ENCODE measurements around the gene POU2F3. TPM values are rescaled to one million over a fixed set of nuclear protein-coding genes. Genes with fewer than 3 reads are reported as not detected.

The POU2F3 gene
- total and polyA plus RNA-seq, 2 of the 13 experiments (the other 11 are each of a cell fraction or from before 2014, with no cell fraction given): not detected

DNA sequence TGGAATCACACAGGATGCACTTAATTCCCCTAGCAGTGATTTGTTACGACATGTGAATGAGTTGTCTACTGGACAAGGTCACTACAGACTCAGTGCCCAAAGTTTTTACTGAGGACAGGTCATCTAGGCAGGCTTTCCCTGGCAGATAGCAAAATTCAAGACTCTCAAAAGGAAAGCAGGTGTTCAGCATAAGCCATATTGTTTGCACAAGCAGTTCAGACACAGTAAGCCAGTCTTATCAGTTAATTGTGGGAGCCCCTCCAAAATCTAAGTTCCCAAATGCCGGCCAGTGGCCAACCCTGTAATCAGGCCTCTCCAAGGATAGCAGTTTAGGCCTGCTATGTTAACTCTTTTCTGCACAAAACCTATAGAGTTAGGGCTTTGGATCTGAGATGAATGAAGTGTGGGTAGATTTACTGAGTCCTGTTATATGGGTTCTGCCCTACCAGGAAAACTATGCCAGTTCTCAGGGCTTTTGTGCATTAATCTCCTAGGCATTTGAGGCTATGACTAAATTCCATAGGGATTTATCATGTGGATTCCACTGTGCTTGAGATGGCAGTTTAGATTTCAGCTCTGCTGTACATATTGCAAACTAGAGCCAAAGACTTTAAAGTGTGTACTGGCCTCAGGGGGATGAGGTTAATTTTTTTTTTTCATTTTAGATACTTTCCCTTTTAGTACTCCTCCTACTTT, 91.5 kb downstream of the POU2F3 start (continued):
- TF ChIP-seq ZNF501 (CRISPR knock-in tag; IDR thresholded peaks at IDR 0.05) (no peak), ZNF597 (CRISPR knock-in tag; IDR thresholded peaks at IDR 0.05) (no peak)

- H3K9ac ChIP-seq (ENCODE audit: insufficient read depth, low read depth, low read length): no peak overlapping the region
- H3K27me3 ChIP-seq (ENCODE audit: control insufficient read depth in 1 of 2, insufficient read depth in 2 of 2, low read length in 2 of 2): no peaks in the 10 kb centered on the region; a peak in 1 of 5 replicates
- BruUV-seq (replicated peaks): no TSS peak
- H3K9me3 ChIP-seq (ENCODE audit: low read length): no peaks in the 10 kb centered on the region
- no peak for ATAC-seq
- no peak overlapping the region for H2AFZ ChIP-seq (ENCODE audit: low read length)
- no peak for FAIRE-seq
- in situ Hi-C loops (cut with HindIII; ENCODE audit: extremely low pct_ligation_motif_present, low pct_unique_long_range_greater_than_20kb): no loop called here
- peaks cover 2% of the 10 kb centered on the region; the same call in 1 of the 2 replicates for H3K4me1 ChIP-seq (ENCODE audit: insufficient read depth, low read length)
- no peaks in the 10 kb centered on the region for H4K20me1 ChIP-seq (ENCODE audit: insufficient read depth, low read length)
- no peak for TF ChIP-seq ZNF569 (CRISPR knock-in tag; IDR thresholded peaks at IDR 0.05; ENCODE audit: borderline replicate concordance)
- TF ChIP-seq NFE2L2 (IDR thresholded peaks at IDR 0.05; ENCODE audit: low read length): peak; percentile 92
- peak; percentile 42; the same call in 1 of the 2 replicates for TF ChIP-seq NFE2 (CRISPR knock-in tag; IDR thresholded peaks at IDR 0.05)
- TF ChIP-seq MAFK (conservative IDR thresholded peaks at IDR 0.05 in 1 of 2, IDR thresholded peaks at IDR 0.05 in 1 of 2; ENCODE audit: low read length in 2 of 2): peak; percentile 65 to 70
- TF ChIP-seq MAFF (IDR thresholded peaks at IDR 0.05; ENCODE audit: low read depth, low read length): peak; percentile 58; the same call in 1 of the 2 replicates
- DNase-seq (ENCODE audit: low spot score): no peak
- intact Hi-C loops (cut with micrococcal nuclease; ENCODE audit: unreplicated experiment): no loop called here
- WGBS (ENCODE audit: low lambda C conversion rate): 94% methylated on average over 5 of the region's 5 CpGs
- peaks cover 15% of the 10 kb centered on the region for H3K79me2 ChIP-seq (ENCODE audit: insufficient read depth, low read length)
- ChIA-PET CTCF (ENCODE audit: low intra/inter-chr PET ratio, low total read pairs) (no interaction called here), POLR2A (no interaction called here)
- H3K4me2 ChIP-seq (ENCODE audit: low read depth, low read length): no peak overlapping the region
- H3K4me3 ChIP-seq (replicated peaks in 1 of 3; ENCODE audit: insufficient read depth in 1 of 3, low read depth in 2 of 3, low read length in 3 of 3): no peak overlapping the region
- H3K36me3 ChIP-seq (replicated peaks in 1 of 2; ENCODE audit: control insufficient read depth in 1 of 2, insufficient read depth in 2 of 2, low read length in 2 of 2): peaks cover 0 to 2% of the 10 kb centered on the region in 2 experiments; a peak in 2 of 5 replicates
- H3K27ac ChIP-seq (ENCODE audit: extremely low read length, insufficient read depth, low read length): no peak overlapping the region
These were observed 93.1 kb downstream of the POU2F3 start for GRCh38 chr11:120332822-120333716.
